Measurements from ENCODE around the gene OAF.

The OAF gene

DNA sequence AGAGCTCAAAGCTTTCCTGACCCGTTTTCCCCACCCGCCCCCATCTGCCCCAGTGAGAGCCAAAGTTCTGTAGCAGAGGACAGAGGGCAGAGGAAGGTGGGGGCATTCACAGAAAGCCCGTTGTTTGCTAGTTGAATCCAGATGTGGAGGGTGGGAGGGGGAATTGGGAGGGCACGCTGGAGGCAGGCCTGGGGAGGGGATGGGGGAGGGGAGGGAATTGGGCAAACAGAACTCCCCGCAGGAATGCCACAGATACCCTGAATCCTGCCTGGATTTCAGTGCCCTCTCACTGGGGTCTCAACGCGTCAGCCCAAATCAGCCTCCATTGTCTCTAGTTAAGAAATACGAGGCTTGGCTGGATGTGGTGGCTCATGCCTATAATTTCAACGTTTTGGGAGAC, 12.9 kb upstream of the OAF start:
- H3K27me3 ChIP-seq (replicated peaks; ENCODE audit: control insufficient read depth, insufficient read depth, low read length) = peaks cover 1% of the 10 kb centered on the region; the same call in 1 of the 2 replicates
- no peak overlapping the region for H3K4me3 ChIP-seq (replicated peaks; ENCODE audit: low read depth, low read length)
- DNase-seq (ENCODE audit: extremely low read depth, insufficient read length) = no peak
- H3K36me3 ChIP-seq (ENCODE audit: control insufficient read depth, insufficient read depth, low read length) = no peaks in the 10 kb centered on the region
- TF ChIP-seq, protein P1, sequence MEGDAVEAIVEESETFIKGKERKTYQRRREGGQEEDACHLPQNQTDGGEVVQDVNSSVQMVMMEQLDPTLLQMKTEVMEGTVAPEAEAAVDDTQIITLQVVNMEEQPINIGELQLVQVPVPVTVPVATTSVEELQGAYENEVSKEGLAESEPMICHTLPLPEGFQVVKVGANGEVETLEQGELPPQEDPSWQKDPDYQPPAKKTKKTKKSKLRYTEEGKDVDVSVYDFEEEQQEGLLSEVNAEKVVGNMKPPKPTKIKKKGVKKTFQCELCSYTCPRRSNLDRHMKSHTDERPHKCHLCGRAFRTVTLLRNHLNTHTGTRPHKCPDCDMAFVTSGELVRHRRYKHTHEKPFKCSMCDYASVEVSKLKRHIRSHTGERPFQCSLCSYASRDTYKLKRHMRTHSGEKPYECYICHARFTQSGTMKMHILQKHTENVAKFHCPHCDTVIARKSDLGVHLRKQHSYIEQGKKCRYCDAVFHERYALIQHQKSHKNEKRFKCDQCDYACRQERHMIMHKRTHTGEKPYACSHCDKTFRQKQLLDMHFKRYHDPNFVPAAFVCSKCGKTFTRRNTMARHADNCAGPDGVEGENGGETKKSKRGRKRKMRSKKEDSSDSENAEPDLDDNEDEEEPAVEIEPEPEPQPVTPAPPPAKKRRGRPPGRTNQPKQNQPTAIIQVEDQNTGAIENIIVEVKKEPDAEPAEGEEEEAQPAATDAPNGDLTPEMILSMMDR (IDR thresholded peaks at IDR 0.05; ENCODE audit: insufficient read depth, low read length, poor library complexity, severe bottlenecking) = no peak

GRCh38 chr11:120198403-120198786, 12.4 kb upstream of the OAF start:
- Histone ChIP-seq H3K36me3 (ENCODE audit: control insufficient read depth, insufficient read depth, low read length) (no peaks in the 10 kb centered on the region), H3K4me3 (replicated peaks; ENCODE audit: low read depth, low read length) (no peak overlapping the region), H3K27me3 (replicated peaks; ENCODE audit: control insufficient read depth, insufficient read depth, low read length) (peaks cover 1% of the 10 kb centered on the region; the same call in 1 of the 2 replicates)
- no peak for DNase-seq (ENCODE audit: extremely low read depth, insufficient read length)
- TF ChIP-seq, protein P1 (IDR thresholded peaks at IDR 0.05; ENCODE audit: insufficient read depth, low read length, poor library complexity, severe bottlenecking) = no peak

- TF ChIP-seq, protein P1 (IDR thresholded peaks at IDR 0.05; ENCODE audit: insufficient read depth, low read length, poor library complexity, severe bottlenecking) = no peak
- Histone ChIP-seq H3K36me3 (ENCODE audit: control insufficient read depth, insufficient read depth, low read length) (no peaks in the 10 kb centered on the region), H3K27me3 (replicated peaks; ENCODE audit: control insufficient read depth, insufficient read depth, low read length) (peaks cover 1% of the 10 kb centered on the region; the same call in 1 of the 2 replicates), H3K4me3 (replicated peaks; ENCODE audit: low read depth, low read length) (no peak overlapping the region)
- DNase-seq (ENCODE audit: extremely low read depth, insufficient read length) = no peak
These were observed 11.9 kb upstream of the OAF start for GRCh38 chr11:120198787-120199469.

GRCh38 chr11:120199613-120200012, 11.2 kb upstream of the OAF start:
- TF ChIP-seq, protein P1 (IDR thresholded peaks at IDR 0.05; ENCODE audit: insufficient read depth, low read length, poor library complexity, severe bottlenecking) = no peak
- no peak for DNase-seq (ENCODE audit: extremely low read depth, insufficient read length)
- no peak overlapping the region for H3K4me3 ChIP-seq (replicated peaks; ENCODE audit: low read depth, low read length)
- H3K27me3 ChIP-seq (replicated peaks; ENCODE audit: control insufficient read depth, insufficient read depth, low read length) = peaks cover 1% of the 10 kb centered on the region; the same call in 1 of the 2 replicates
- H3K36me3 ChIP-seq (ENCODE audit: control insufficient read depth, insufficient read depth, low read length) = no peaks in the 10 kb centered on the region

- Histone ChIP-seq H3K27me3 (replicated peaks; ENCODE audit: control insufficient read depth, insufficient read depth, low read length) (peaks cover 1% of the 10 kb centered on the region; the same call in 1 of the 2 replicates), H3K4me3 (replicated peaks; ENCODE audit: low read depth, low read length) (no peak overlapping the region), H3K36me3 (ENCODE audit: control insufficient read depth, insufficient read depth, low read length) (no peaks in the 10 kb centered on the region)
- TF ChIP-seq, protein P1 (IDR thresholded peaks at IDR 0.05; ENCODE audit: insufficient read depth, low read length, poor library complexity, severe bottlenecking) = no peak
- no peak for DNase-seq (ENCODE audit: extremely low read depth, insufficient read length)
These were observed 10.2 kb upstream of the OAF start for GRCh38 chr11:120200677-120201076.
